BJ (cell line): ENCODE data around the gene DNAH1. TPM values are rescaled to one million over a fixed set of nuclear protein-coding genes. Genes with fewer than 3 reads are reported as not detected.
A peak's percentile ranks its signal among the peaks of the same experiment; 100 is the strongest.
"Not testable (repeated sequence)": the region's sequence is repeated elsewhere in the genome, so short reads cannot be mapped to it uniquely, and the experiment has no call there.

Experiments used
- CTCF ChIA-PET: fragments of 350-600 bp; formaldehyde crosslinking; extraction: SDS; loops from one replicate; lab custom pipeline; 2021; ENCODE audit warnings: antibody characterized with exemption, inconsistent platforms; lab: Yijun Ruan, JAX
- POLR2A ChIA-PET: fragments of 300-600 bp; sonication (Branson Sonifier 250); formaldehyde crosslinking; extraction: SDS; loops from one replicate; lab custom pipeline; 2021; ENCODE audit warnings: antibody characterized with exemption; lab: Charles Lee
- DNase-seq: peaks from one replicate; pipeline ENCODE4 v3.0.0-alpha.2; 2011; ENCODE audit warnings: low read depth
- H3K27me3 ChIP-seq: 2 replicates; pipeline ENCODE4 v1.6.0; 2011; ENCODE audit warnings: low read length; ENCODE audit not compliant: control insufficient read depth, insufficient read depth
- H3K36me3 ChIP-seq: 2 replicates; pipeline ENCODE4 v1.5.1; 2011; ENCODE audit warnings: low read length; ENCODE audit not compliant: control insufficient read depth, insufficient read depth
- H3K4me3 ChIP-seq: 2 replicates; pipeline ENCODE4 v1.5.1; 2011; ENCODE audit warnings: low read depth, mild to moderate bottlenecking, control low read depth, low read length
- CTCF ChIP-seq: IDR thresholded peaks from 2 replicates; pipeline ENCODE4 v1.5.1; 2011; ENCODE audit warnings: low read depth, mild to moderate bottlenecking, control low read depth, inconsistent platforms, low read length, moderate library complexity; ENCODE audit not compliant: insufficient read depth
- polyA plus RNA-seq: library from polyadenylated mRNA; depleted of rRNA; stranded (reverse); fragments of >200 nt; gene quantifications from 2 replicates; pipeline ENCODE4 v1.2.3, GENCODE V29; 2011

The DNAH1 gene
- polyA plus RNA-seq, 1 experiment: 4.8 TPM

- POLR2A ChIA-PET: no interaction called here
- no peak for TF ChIP-seq CTCF
- Histone ChIP-seq H3K27me3 (no peaks in the 10 kb centered on the region), H3K4me3 (no peak overlapping the region), H3K36me3 (no peaks in the 10 kb centered on the region; the same call in 1 of the 2 replicates)
- CTCF ChIA-PET: interaction anchor here (1.3 to 2.5 kb wide), 4 partner anchors 8 to 111 kb away, joined by 3 to 7 read pairs (median 5); no protein-coding TSS in a partner anchor
- no peak for DNase-seq
Measured at GRCh38 chr3:52331091-52331490, 15.0 kb downstream of the DNAH1 start.

DNA sequence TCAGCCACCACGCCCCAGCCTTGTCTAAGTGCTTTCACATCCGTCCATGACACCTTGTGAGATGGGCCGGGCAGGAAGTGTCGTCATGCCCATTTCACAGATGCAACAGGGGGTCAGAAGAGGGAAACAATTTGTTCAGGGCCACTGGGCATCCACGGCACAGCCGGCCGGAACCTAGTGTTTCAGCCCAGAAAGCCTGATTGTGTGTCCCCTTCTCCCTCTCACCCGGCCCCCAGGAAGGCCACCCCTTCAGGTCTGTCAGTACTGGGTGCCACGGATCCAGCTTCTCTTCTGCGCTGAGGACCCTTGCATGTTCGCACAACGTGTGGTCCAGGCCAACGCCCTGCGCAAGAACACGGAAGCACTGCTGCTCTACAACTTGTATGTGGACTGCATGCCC is 15.8 kb downstream of the DNAH1 start:
- H3K36me3 ChIP-seq: no peaks in the 10 kb centered on the region; the same call in 1 of the 2 replicates
- H3K4me3 ChIP-seq: no peak overlapping the region
- no peak for TF ChIP-seq CTCF
- no peaks in the 10 kb centered on the region for H3K27me3 ChIP-seq
- DNase-seq: no peak
- ChIA-PET POLR2A (interaction anchor here (0.5 kb wide), 1 partner anchor 166 kb away, joined by 4 read pairs; no protein-coding TSS in a partner anchor), CTCF (interaction anchor here (1.2 to 2.5 kb wide), 4 partner anchors 8 to 111 kb away, joined by 3 to 7 read pairs (median 4); no protein-coding TSS in a partner anchor)

GRCh38 chr3:52333869-52334557 is 17.9 kb downstream of the DNAH1 start:
- TF ChIP-seq CTCF: no peak
- Histone ChIP-seq H3K4me3 (no peak overlapping the region), H3K27me3 (no peaks in the 10 kb centered on the region), H3K36me3 (no peaks in the 10 kb centered on the region; the same call in 1 of the 2 replicates)
- ChIA-PET CTCF (interaction anchor here (2.6 to 10.6 kb wide), 2 partner anchors 43 to 112 kb away, joined by 16 to 150 read pairs; partner anchors contain the start of gene TLR9), POLR2A (no interaction called here)
- no peak for DNase-seq

DNA sequence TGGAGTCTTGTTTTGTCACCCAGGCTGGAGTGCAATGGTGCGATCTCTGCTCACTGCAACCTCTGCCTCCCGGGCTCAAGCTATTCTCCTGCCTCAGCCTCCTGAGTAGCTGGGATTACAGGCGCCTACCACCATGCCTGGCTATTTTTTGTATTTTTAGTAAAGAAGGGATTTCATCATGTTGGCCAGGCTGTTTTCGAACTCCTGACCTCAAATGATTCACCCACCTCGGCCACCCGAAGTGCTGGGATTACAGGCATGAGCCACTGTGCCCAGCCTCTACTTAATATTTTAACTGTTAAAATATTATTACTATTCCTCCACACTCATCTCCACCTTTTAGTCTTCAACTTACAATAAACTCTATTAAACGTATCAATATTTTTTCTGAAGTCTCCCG is 22.0 kb downstream of the DNAH1 start:
- H3K4me3 ChIP-seq, H3K27me3 ChIP-seq, DNase-seq, H3K36me3 ChIP-seq, POLR2A ChIA-PET: not testable (repeated sequence)
- CTCF ChIA-PET: interaction anchor here (0.8 to 10.6 kb wide), 12 partner anchors 10 to 116 kb away, joined by 3 to 150 read pairs (median 12); partner anchors contain the start of gene TLR9

DNA sequence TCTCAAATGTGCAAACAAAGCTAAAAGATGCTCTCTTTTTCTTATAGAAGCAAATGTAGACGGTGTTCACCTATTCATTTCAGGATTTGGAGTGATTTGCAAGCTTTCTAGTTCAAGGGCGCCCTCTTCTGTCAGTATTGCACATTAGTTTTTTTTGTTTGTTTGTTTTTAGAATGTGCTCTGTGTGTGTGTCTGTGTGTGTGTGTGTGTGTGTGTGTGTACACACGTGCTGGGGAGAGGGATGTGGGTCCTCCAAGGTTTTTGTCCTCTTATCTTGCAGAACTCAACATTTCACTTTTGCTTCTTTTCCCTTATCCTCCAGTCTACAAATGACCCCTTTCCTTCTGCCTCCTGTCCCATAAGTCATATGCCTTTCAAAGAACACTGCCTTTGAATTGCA is 23.5 kb downstream of the DNAH1 start:
- peak; percentile 67 for TF ChIP-seq CTCF
- H3K4me3 ChIP-seq: no peak overlapping the region
- POLR2A ChIA-PET: interaction anchor here (0.5 kb wide), 1 partner anchor 8 kb away, joined by 3 read pairs; no protein-coding TSS in a partner anchor

More for the DNA sequence above, 23.5 kb downstream of the DNAH1 start:
- DNase-seq: peak; percentile 31
- Histone ChIP-seq H3K27me3 (no peaks in the 10 kb centered on the region), H3K36me3 (no peaks in the 10 kb centered on the region)
- CTCF ChIA-PET: interaction anchor here (0.6 to 10.6 kb wide), 49 partner anchors 8 to 379 kb away, joined by 3 to 150 read pairs (median 4); partner anchors contain the start of genes TLR9 and WDR82
